Stimulated activated CD4-positive, alpha-beta T cell treated with anti-CD3 and anti-CD28 coated beads, Interleukin-2, amount 100 ng/mL, for 48 hours (primary cell): ENCODE measurements around the gene CDX1.

Experiments used
- DNase-seq, 2 donors: peaks; one replicate each; pipeline ENCODE4 v3.0.0-alpha.2; 2020

The CDX1 gene

GRCh38 chr5:150166650-150167511 is at the start of gene CDX1:
Gene CDX1 (plus strand): TSS chr5:150166778. CDS start chr5:150166877, 99 bp downstream.
- DNase-seq = no peak

- no peak for DNase-seq
These were observed 48.5 kb upstream of the CDX1 start for GRCh38 chr5:150117945-150118560.

GRCh38 chr5:150118561-150119229 is 47.9 kb upstream of the CDX1 start:
- no peak for DNase-seq

- no peak for DNase-seq
These were observed 47.0 kb upstream of the CDX1 start for GRCh38 chr5:150119421-150120061.

- no peak for DNase-seq
These were observed 46.5 kb upstream of the CDX1 start for GRCh38 chr5:150120062-150120441.

- no peak for DNase-seq
These were observed 45.7 kb upstream of the CDX1 start for GRCh38 chr5:150120617-150121447.

GRCh38 chr5:150121448-150122157 is 45.0 kb upstream of the CDX1 start:
- DNase-seq = no peak

- peak; percentile 6 to 24 for DNase-seq
These were observed 44.4 kb upstream of the CDX1 start for GRCh38 chr5:150122158-150122510.

- DNase-seq = no peak
These were observed 43.8 kb upstream of the CDX1 start for GRCh38 chr5:150122536-150123481.

GRCh38 chr5:150123542-150123941 is 43.0 kb upstream of the CDX1 start:
- no peak for DNase-seq

- no peak for DNase-seq
These were observed 42.4 kb upstream of the CDX1 start for GRCh38 chr5:150124111-150124557.

GRCh38 chr5:150124596-150124995 is 42.0 kb upstream of the CDX1 start:
- DNase-seq = no peak

- no peak for DNase-seq
These were observed 41.2 kb upstream of the CDX1 start for GRCh38 chr5:150125334-150125733.

GRCh38 chr5:150126199-150126920 is 40.2 kb upstream of the CDX1 start:
- DNase-seq = no peak

- DNase-seq = no peak
These were observed 39.7 kb upstream of the CDX1 start for GRCh38 chr5:150126921-150127265.

GRCh38 chr5:150129454-150129812 is 37.1 kb upstream of the CDX1 start:
- DNase-seq = no peak

- DNase-seq = peak; percentile 42 to 48
These were observed 36.6 kb upstream of the CDX1 start for GRCh38 chr5:150129813-150130492.

GRCh38 chr5:150130493-150130922 is 36.1 kb upstream of the CDX1 start:
- no peak for DNase-seq

- DNase-seq = no peak
These were observed 35.1 kb upstream of the CDX1 start for GRCh38 chr5:150131461-150131860.
